ENCODE results near the gene NXPH2. TPM values are rescaled to one million over a fixed set of nuclear protein-coding genes. Genes with fewer than 3 reads are reported as not detected.

Gene NXPH2
- total and polyA plus RNA-seq, 2 donors (not counting 3 experiments of a cell fraction or from before 2014, with no cell fraction given), result not detected

DNA sequence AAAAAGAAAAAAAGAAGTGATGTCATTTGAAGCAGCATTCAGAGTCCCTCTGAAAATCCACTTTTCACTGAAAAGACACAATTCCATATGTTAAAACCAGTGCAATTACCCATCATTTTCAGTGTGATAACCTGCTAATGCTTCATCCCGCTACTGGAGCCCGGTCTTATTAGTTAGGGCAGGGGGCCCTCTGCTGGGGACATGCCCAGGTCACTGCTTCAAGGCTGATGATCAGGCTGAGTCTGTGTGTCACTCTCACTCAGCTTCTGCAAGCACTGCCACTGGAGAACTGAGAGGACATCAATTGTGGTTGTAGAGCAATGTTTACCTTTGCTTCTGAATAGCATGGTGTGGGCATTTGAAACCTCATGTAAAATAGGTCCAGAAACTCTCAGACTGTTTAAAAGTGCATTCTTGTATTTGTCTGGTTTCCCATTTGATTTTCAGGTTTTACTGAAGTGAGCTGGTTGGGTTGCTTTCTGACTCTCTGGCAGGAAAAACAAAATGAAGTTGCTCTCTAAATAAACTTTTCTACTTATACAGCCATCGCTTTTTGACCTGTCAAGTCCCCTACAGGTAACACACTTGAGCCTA lies 49.2 kb upstream of the NXPH2 start:
- Histone ChIP-seq H4K20me1 (replicated peaks; ENCODE audit: control insufficient read depth, extremely low read depth, insufficient read depth, low read length) (no peaks in the 10 kb centered on the region), H3K36me3 (ENCODE audit: control insufficient read depth in 2 of 2, extremely low read depth in 1 of 2, insufficient read depth in 2 of 2, low read length in 2 of 2) (no peaks in the 10 kb centered on the region), H3K79me2 (ENCODE audit: control insufficient read depth, insufficient read depth, low read length) (no peaks in the 10 kb centered on the region), H3K4me2 (ENCODE audit: insufficient read depth, low read length) (no peak overlapping the region), H3K9me3 (replicated peaks; ENCODE audit: control insufficient read depth, insufficient read depth, low read length) (no peaks in the 10 kb centered on the region), H3K9me1 (replicated peaks; ENCODE audit: control insufficient read depth, extremely low read depth, insufficient read depth, low read length) (no peaks in the 10 kb centered on the region), H3K9ac (replicated peaks; ENCODE audit: extremely low read depth, insufficient read depth, low read length) (no peak overlapping the region), H3K27ac (ENCODE audit: insufficient read depth, low read depth, low read length) (no peak overlapping the region), H2AFZ (ENCODE audit: low read depth, low read length) (no peak overlapping the region), H3K4me3 (replicated peaks in 1 of 3; ENCODE audit: insufficient read depth in 1 of 3, low read depth in 1 of 3, low read length in 3 of 3) (no peak overlapping the region), H3K27me3 (ENCODE audit: control insufficient read depth in 2 of 2, insufficient read depth in 2 of 2, low read length in 2 of 2) (peaks cover 0 to 1% of the 10 kb centered on the region in 2 experiments), H3K4me1 (ENCODE audit: control insufficient read depth, extremely low read depth, insufficient read depth, low read length) (no peaks in the 10 kb centered on the region)
- DNase-seq (ENCODE audit: low read depth, low spot score) (peak; percentile 24), FAIRE-seq (no peak)
- POLR2A ChIA-PET, result no interaction called here
- no TSS peak for BruUV-seq (replicated peaks)
- TF ChIP-seq MYC (IDR thresholded peaks at IDR 0.05; ENCODE audit: low read depth, low read length) (no peak), FOS (IDR thresholded peaks at IDR 0.05; ENCODE audit: borderline replicate concordance, insufficient read depth, low read length) (no peak)
- TF ChIP-seq, protein P1, sequence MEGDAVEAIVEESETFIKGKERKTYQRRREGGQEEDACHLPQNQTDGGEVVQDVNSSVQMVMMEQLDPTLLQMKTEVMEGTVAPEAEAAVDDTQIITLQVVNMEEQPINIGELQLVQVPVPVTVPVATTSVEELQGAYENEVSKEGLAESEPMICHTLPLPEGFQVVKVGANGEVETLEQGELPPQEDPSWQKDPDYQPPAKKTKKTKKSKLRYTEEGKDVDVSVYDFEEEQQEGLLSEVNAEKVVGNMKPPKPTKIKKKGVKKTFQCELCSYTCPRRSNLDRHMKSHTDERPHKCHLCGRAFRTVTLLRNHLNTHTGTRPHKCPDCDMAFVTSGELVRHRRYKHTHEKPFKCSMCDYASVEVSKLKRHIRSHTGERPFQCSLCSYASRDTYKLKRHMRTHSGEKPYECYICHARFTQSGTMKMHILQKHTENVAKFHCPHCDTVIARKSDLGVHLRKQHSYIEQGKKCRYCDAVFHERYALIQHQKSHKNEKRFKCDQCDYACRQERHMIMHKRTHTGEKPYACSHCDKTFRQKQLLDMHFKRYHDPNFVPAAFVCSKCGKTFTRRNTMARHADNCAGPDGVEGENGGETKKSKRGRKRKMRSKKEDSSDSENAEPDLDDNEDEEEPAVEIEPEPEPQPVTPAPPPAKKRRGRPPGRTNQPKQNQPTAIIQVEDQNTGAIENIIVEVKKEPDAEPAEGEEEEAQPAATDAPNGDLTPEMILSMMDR (IDR thresholded peaks at IDR 0.05; ENCODE audit: extremely low read depth in 1 of 2, insufficient read depth in 1 of 2, low read depth in 1 of 2, low read length in 2 of 2), result peak; percentile 6 to 50
- dilution Hi-C loops (cut with MboI; ENCODE audit: extremely low pct_ligation_motif_present, low sequenced_read_pairs), result no loop called here
- intact Hi-C loops (cut with micrococcal nuclease), result loop anchor here (5.0 kb wide), 2 partner anchors 737 to 1362 kb away; no protein-coding TSS in a partner anchor
- CTCF ChIA-PET, result interaction anchor here (1.9 to 6.7 kb wide), 3 partner anchors 918 to 963 kb away, joined by 19 to 123 read pairs (median 22); no protein-coding TSS in a partner anchor

DNA sequence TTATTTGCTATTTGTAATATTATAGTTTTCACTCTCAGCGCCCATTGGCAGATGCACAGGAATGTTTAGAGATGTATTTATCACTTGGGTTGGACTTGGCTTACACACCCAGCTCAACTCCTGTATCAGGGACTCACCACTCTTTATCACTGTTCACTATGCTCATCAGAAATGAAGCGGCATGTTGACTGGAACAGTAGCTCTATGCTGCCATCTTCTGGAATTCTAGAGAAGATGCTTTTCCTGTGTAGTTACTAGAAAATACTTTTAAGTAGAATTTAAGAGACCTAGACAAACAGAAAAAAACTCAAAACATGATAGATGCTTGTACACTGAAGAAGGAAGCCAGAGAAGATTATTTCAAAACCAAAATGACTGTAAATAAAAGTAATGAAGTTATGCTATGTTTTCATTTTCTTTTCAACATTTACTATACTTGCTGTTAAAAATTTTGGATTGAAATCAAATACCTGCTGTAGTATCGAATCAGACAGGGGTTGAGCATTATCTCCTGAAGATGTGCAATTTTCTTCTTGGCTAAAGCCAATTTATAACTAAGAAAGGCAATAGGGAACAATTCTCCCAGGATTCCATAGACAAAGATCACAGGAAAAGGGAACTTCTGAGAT lies 47.4 kb upstream of the NXPH2 start:
- Histone ChIP-seq H4K20me1 (replicated peaks; ENCODE audit: control insufficient read depth, extremely low read depth, insufficient read depth, low read length) (no peaks in the 10 kb centered on the region), H3K4me3 (replicated peaks in 1 of 3; ENCODE audit: insufficient read depth in 1 of 3, low read depth in 1 of 3, low read length in 3 of 3) (no peak overlapping the region), H3K9ac (replicated peaks; ENCODE audit: extremely low read depth, insufficient read depth, low read length) (no peak overlapping the region), H3K36me3 (ENCODE audit: control insufficient read depth in 2 of 2, extremely low read depth in 1 of 2, insufficient read depth in 2 of 2, low read length in 2 of 2) (no peaks in the 10 kb centered on the region), H3K9me1 (replicated peaks; ENCODE audit: control insufficient read depth, extremely low read depth, insufficient read depth, low read length) (no peaks in the 10 kb centered on the region), H3K27ac (ENCODE audit: insufficient read depth, low read depth, low read length) (no peak overlapping the region), H3K4me1 (ENCODE audit: control insufficient read depth, extremely low read depth, insufficient read depth, low read length) (no peaks in the 10 kb centered on the region), H3K79me2 (ENCODE audit: control insufficient read depth, insufficient read depth, low read length) (no peaks in the 10 kb centered on the region), H3K4me2 (ENCODE audit: insufficient read depth, low read length) (no peak overlapping the region), H3K9me3 (replicated peaks; ENCODE audit: control insufficient read depth, insufficient read depth, low read length) (no peaks in the 10 kb centered on the region), H2AFZ (ENCODE audit: low read depth, low read length) (no peak overlapping the region), H3K27me3 (ENCODE audit: control insufficient read depth in 2 of 2, insufficient read depth in 2 of 2, low read length in 2 of 2) (no peaks in the 10 kb centered on the region)
- DNase-seq (ENCODE audit: low read depth, low spot score) (peak; percentile 66), FAIRE-seq (peak; percentile 90)
- no TSS peak for BruUV-seq (replicated peaks)
- ChIA-PET POLR2A (no interaction called here), CTCF (interaction anchor here (0.6 to 6.7 kb wide), 33 partner anchors 8 to 966 kb away, joined by 3 to 123 read pairs (median 4); partner anchors contain the start of gene HNMT)
- intact Hi-C loops (cut with micrococcal nuclease), result loop anchor here (1.0 to 5.0 kb wide), 7 partner anchors 451 to 1360 kb away; no protein-coding TSS in a partner anchor
- TF ChIP-seq, protein P2, sequence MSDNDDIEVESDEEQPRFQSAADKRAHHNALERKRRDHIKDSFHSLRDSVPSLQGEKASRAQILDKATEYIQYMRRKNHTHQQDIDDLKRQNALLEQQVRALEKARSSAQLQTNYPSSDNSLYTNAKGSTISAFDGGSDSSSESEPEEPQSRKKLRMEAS (IDR thresholded peaks at IDR 0.05; ENCODE audit: insufficient read depth, insufficient read length), result no peak
- TF ChIP-seq, protein P1 (IDR thresholded peaks at IDR 0.05; ENCODE audit: extremely low read depth in 1 of 2, insufficient read depth in 1 of 2, low read depth in 1 of 2, low read length in 2 of 2), result peak; percentile 33 to 52
- dilution Hi-C loops (cut with MboI; ENCODE audit: extremely low pct_ligation_motif_present, low sequenced_read_pairs), result no loop called here

Data from endothelial cell of umbilical vein (primary cell).